HG02610 (cell line): ENCODE data around the gene CPSF4L.

Source experiments
- ATAC-seq: cut with Tn5 transposase; IDR thresholded peaks from one replicate; pipeline ENCODE4 v1.9.1; 2021; ENCODE audit warnings: mild to moderate bottlenecking, moderate library complexity; ENCODE audit not compliant: unreplicated experiment

The CPSF4L gene

GRCh38 chr17:73234736-73235135 is 26.9 kb downstream of the CPSF4L start:
- no peak for ATAC-seq

- peak; percentile 25 for ATAC-seq
These were observed 28.9 kb downstream of the CPSF4L start for GRCh38 chr17:73232587-73233373.

- peak; percentile 72 for ATAC-seq
These were observed 29.7 kb downstream of the CPSF4L start for GRCh38 chr17:73231841-73232586.

- no peak for ATAC-seq
These were observed 30.3 kb downstream of the CPSF4L start for GRCh38 chr17:73231395-73231794.

GRCh38 chr17:73230088-73230487 is 31.6 kb downstream of the CPSF4L start:
- no peak for ATAC-seq

- ATAC-seq, result peak; percentile 34
These were observed 32.9 kb downstream of the CPSF4L start for GRCh38 chr17:73228748-73229236.

- ATAC-seq, result no peak
These were observed 33.7 kb downstream of the CPSF4L start for GRCh38 chr17:73227944-73228343.

- ATAC-seq, result peak; percentile 27
These were observed 34.3 kb downstream of the CPSF4L start for GRCh38 chr17:73227379-73227778.

GRCh38 chr17:73226556-73227172 is 35.0 kb downstream of the CPSF4L start:
- ATAC-seq, result no peak

- ATAC-seq, result no peak
These were observed 36.9 kb downstream of the CPSF4L start for GRCh38 chr17:73224663-73225305.

GRCh38 chr17:73224237-73224636 is 37.4 kb downstream of the CPSF4L start:
- ATAC-seq, result no peak

GRCh38 chr17:73223626-73224230 is 38.0 kb downstream of the CPSF4L start:
- ATAC-seq, result no peak

- no peak for ATAC-seq
These were observed 46.2 kb downstream of the CPSF4L start for GRCh38 chr17:73215447-73215846.

- no peak for ATAC-seq
These were observed 46.8 kb downstream of the CPSF4L start for GRCh38 chr17:73214851-73215250.

GRCh38 chr17:73214008-73214407 is 47.7 kb downstream of the CPSF4L start:
- peak; percentile 40 for ATAC-seq

GRCh38 chr17:73211745-73212144 is 49.9 kb downstream of the CPSF4L start:
- ATAC-seq, result no peak

GRCh38 chr17:73210002-73210678 is 51.5 kb downstream of the CPSF4L start:
- no peak for ATAC-seq

- no peak for ATAC-seq
These were observed 52.2 kb downstream of the CPSF4L start for GRCh38 chr17:73209436-73209835.

GRCh38 chr17:73208139-73208827 is 53.4 kb downstream of the CPSF4L start:
- no peak for ATAC-seq
